D341Med (cell line): ENCODE measurements around the gene DKK3.

ENCODE experiments used
- DNase-seq: peaks from one replicate; pipeline ENCODE4 v3.0.0; 2012; ENCODE audit warnings: low spot score

DKK3 gene

DNA sequence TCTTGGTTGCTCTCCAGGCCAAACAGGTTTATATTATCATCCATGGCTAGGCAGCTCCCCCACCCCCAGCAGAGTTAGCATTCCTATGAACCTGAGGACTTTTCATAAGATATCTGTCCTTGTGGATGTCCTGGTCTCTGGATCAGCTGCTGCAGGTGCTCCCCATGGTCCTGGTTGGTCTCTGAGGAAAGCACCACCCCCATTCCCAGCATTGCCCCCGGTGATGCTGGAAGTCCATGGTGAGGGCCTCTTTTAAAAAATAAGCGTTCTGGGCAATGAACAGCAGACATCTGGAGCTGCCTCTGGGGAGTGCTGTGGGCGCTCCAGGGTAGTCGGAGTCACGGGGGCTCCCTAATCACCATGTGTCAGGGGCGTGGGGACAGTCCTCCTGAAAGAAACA is 26.6 kb downstream of the DKK3 start:
- no peak for DNase-seq

GRCh38 chr11:11981364-11981763 is 27.1 kb downstream of the DKK3 start:
- no peak for DNase-seq

DNA sequence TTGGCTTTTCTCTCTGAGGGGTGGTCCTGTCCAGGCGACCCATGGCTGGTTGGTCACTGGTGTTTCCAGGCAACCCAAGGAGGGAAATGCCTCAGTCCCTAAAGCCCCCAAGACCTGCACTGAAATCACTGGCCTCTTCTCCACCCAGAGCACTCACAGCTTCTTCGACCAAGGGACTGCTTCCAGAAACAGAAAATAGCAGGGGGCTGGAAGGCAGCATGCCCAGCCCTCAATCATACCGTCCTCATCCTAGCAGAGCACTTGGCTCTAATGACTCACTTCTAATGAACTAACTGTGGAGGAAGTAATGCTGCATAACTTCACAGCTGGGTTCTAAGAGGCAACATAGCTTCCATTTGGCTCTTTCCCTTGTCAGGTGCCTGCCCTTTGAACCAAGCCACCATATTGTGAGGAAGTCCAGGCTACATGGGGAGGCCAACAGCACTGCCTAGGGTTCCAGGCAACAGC is 27.6 kb downstream of the DKK3 start:
- no peak for DNase-seq

- no peak for DNase-seq
Observed at GRCh38 chr11:11980200-11980599, 28.2 kb downstream of the DKK3 start.

DNA sequence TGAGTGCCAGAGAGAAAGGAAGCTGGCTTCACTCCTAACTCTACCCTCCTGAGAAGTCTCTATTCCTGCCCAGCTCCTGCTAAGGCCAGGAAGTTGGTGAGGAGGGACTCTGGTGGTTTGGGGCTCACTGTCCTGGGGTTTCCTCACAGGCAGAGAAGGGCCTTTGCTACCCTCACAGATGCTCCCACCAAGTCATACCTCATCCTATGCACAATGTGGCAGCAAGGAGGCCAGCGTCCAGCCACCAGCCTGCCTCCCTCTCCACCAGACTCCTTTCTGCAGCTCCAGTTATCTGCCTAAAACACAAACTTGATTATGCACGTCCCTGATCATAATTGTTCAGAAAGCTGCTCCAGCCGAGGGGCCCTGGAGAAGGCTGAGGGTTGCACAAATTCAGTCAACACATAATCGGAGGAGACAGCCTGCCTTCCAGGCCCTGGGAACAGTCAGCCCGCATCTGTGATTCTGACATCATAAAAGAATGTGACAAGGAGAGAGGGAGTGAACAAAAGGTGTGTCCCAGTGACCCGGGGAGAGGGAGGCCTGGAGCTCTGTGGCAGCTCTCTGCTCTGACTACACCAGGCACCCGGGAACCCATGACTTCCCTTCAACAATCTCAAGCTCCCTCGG is 28.8 kb downstream of the DKK3 start:
- no peak for DNase-seq

DNA sequence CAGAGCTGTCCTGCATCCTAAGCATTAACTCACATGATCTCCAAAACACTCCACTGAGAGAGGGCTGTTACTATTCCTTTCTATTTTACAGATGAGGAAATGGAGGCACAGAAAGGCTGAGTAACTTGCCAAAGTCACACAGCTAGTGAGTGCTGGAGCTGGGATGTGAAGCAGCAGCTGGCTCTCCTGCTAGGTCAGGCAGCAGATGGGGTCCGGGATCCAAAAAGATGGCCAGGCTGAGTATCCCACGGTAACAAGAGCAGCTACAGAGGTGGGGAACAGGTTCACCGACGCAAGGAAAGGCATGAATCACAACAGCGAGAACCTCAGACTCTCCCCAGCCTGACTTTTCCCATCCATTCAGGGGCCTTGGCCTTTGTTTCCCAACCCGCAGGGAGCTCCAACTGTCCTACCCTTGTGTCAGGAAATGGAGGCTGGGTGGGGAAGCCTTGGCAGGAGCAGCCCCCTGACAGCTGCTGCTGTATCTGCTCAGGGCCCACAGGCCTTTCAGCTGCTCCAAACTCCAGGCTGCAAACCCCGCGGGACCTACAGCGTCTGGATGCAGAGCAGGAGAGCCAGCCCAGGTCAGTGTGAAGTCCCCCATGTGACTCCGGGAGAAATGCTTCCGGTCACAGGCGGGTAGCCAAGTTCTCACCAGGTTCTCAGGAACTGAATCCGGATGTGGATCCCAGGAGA is 29.5 kb downstream of the DKK3 start:
- no peak for DNase-seq

DNA sequence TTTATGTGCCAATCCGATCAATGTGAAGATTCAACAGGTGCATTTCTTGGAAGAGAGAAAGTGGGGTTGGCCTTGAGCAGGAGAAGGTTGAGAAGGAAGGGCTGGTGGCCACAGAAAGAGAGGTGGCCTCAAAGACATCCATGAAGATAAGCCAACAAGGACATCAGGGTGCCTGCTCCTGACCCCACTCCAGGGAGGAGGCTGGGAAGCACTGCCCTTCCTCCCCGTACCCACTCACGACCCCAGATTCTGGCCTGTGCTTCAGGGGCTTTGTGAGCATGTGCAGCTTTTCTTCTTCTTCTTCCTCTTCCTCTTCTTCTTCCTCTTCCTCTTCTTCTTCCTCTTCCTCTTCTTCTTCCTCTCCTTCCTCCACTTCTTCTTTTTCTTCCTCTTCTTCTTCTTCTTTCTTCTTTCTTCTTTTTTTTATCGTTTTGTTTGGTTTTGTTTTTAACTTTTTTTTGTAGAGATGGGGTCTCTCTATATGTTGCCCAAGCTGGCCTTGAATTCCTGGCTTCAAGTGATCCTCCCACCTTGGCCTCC is 30.3 kb downstream of the DKK3 start:
- no peak for DNase-seq

DNA sequence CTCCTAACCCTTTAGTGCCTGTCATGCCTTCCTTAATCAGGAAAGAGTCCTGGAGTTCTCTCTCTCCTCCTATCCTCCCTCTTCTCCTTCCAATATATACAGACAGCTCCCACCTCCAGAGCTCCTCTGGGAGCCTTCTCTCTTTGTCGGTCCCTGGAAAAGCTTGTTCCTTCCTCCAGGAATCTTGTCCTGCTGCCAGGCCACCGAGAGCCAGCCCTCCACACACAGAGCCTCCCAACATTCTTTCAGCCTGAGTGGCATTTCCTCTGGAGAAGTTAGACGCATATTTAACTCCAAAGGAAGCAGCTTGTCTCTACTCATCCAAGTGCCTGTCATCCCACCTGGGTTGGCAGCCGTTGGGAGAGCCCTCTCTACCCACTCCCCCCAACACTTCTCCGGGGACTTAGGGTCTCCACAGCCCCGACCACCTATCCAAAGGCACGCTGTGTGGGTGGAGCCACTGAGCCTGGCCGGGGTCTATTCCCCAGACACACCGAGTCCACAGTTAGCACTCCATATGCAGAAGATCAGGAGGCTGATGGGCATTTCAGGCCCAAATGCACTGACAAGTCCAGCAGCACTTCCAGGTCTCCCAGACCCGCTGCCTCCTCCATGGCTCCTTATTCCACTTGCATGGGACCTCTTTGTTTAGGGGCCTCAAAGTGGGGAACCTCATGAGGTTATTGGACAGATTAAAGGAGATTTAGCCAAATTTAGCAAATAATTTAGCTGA is 31.1 kb downstream of the DKK3 start:
- no peak for DNase-seq

- no peak for DNase-seq
Observed at GRCh38 chr11:11976481-11977127, 31.8 kb downstream of the DKK3 start.

GRCh38 chr11:11975201-11976092 is 33.0 kb downstream of the DKK3 start:
- DNase-seq: no peak

GRCh38 chr11:11973866-11974265 is 34.6 kb downstream of the DKK3 start:
- DNase-seq: no peak

DNA sequence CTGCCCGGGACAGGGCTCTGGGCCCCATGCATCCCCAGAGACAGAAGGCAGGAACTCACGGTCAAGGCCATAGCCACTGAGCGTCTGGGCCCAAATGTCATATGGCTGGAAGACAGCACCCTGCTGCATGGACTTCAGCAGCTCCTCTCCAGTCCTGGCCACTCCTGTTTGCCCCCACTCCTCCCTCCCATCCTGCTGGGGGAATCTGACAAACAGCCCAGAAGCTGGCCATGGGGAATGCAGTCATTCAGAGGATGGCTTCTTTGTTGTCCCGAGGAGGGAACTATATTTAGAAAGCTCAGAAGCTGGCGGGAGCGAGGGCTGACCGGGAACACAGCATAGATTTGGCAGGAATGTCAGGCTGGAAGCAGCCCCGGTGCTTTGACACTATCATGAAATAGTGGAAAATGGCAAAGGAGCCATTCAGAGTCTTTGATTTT is 35.0 kb downstream of the DKK3 start:
- DNase-seq: no peak

DNA sequence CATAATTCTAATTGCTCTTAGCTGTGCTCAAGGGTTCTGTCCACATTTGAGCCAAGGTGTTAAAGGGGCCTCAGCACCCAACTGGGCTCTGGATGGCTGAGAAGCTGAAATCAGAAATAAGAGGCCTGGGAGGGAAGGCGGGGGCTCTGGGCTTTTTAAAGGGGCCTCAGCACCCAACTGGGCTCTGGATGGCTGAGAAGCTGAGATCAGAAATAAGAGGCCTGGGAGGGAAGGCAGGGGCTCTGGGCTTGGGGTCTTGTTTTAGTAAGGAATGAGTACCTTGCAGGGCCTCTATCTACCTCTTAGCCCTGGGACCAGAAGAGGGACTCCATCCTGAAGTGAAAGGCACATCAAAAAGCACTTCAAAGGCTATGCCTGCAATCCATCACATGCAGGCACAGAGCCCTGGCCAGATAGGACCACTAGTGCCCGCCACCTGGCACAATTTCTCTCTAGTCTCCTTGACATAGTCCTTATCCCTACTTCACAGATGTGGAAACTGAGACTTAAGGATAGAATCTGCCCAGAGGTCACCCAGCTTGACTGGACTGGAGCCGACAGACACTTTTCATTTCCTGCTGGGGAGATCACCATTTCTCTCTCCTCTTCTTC is 35.6 kb downstream of the DKK3 start:
- no peak for DNase-seq

GRCh38 chr11:11971906-11972547 is 36.4 kb downstream of the DKK3 start:
- DNase-seq: no peak

DNA sequence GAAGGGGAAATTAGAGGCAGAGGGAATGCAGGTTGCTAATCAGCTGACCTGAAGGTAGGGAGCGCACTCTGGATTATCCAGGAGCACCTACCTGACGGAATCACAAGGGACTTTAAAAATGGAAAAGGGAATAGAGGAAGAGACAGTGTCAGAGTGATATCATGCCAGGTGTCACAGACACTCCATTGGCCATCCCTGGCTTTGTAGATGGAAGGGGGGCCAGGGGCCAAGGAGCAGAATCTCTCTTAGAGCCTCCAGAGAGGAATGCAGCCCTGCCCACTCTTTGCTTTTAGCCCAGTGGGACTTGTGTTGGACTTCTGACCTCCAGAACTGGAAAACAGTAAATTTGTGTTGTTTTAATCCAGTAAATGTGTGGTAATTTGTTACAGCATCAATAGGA is 37.9 kb downstream of the DKK3 start:
- no peak for DNase-seq

DNA sequence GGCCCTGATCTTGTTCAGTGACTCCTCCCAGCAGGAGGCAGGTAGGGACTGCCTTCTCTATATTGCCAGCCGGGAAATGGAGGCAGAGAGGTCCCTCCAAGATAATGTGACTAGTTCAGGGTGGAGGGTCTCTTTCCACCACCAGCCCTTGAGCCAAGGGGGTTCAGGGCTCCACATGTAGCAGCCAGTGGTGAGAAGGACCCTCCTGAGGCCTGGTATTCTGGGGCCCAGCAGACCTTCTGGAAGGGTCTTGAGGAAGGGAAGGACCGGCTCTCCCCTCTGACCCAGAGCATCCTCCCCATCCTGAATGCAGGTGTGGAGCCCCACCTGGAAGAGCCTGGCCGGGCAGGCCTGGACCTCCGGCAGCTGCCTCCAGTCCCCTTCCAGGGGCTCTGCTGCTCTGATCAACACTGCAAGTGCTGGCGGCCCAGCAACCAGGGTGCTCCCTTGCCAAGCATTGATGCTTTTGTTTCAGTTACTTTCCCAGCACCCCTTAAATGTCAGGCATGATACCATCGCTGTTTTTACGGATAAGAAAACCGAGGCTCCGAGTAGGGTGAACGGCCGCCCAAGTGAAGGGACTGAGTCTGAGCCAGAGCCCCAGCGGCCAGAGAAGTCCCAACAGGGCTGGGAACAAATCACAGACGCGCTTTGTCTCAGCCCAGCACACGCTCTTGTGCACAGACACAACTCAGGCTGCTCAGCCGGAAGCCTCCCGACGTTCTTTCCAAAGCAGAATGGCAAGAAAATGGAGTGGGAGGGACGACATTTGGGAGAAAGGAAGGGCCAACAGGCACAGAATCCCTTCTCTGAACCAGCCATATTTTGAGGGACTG is 38.8 kb downstream of the DKK3 start:
- DNase-seq: no peak

DNA sequence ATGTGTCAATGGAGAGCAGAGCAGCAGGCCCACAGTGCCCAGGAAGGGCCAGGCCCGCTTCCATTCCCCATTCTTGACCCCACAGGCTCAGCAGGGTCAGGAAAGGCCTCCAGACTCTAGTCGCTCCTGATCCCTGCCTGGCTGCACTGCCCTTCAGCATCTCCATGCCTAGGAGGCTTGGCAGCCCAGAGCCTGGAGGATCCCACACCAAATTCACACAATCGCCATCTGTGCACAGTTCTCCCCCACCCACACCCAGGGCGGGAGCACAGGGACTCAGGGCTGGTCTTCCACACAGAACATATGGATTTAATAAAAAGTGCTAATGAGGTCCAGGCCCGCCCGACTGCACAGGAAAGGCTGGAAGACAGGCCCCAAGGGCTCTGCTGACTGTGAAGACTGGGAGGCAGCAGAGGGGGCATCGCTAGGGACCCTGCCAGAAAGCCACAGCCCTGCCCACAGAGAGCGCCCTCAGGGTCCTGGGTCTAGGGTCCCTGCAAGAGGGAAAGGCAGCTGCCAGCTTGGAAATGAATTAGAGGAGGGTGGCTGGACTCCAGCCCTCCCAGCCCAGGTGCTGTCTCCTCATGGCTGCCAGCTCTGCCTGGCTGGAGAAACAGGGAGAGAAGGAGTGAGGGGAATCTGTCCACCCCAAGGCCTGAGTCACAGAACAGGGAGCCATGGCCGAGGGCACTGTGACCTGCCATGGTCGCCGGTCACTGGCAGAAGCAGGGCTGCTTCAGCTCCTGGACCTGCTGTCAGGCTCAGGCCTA is 39.7 kb downstream of the DKK3 start:
- no peak for DNase-seq

DNA sequence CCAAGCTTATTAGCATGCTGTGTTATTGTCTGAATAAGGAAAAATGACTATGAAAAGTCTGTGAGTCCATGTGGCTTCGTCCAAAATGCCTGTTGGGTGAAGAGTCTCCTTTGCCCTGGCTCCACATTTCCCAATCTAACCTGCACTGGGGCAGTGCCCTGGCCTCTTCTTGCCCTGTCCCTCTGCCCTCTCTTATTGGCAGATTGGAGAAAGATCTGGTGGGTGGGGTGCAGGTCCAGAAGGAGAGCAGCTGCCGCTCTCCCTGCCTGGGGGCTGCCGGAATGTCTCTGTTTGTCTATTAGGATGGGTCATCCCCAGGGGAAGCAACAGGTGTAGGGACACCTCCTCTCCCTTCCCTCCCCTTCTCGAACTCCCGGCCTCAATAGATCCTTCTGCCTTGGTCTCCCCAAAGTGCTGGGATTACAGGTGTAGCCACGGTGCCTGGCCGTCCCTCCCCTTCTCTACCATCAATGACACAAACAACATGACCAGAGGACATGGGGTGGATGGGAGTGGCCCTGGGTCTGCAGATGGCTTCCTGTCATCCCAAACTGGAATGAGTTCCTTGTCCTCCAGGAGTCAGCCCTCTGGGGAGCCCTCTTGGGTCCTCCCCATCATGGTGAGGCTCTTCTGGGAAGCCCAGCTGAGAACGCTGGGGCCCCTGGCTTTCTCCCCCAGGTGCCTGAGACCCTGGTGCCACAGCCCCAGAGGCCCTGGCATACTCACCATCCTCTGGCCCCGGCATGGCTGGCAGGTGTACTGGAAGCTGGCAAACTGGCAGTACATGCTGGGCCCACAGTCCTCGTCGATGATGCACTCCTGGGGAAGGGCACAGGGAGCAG is 40.5 kb downstream of the DKK3 start:
- no peak for DNase-seq
